HG03342 (cell line): ENCODE results near the gene WNT5B.

ENCODE experiments used
- ATAC-seq: cut with Tn5 transposase; IDR thresholded peaks from one replicate; pipeline ENCODE4 v1.9.1; 2021; ENCODE audit warnings: mild to moderate bottlenecking, moderate library complexity; ENCODE audit not compliant: unreplicated experiment

WNT5B gene

GRCh38 chr12:1650260-1650977, 21.4 kb downstream of the WNT5B start:
- ATAC-seq = no peak

- no peak for ATAC-seq
Observed at GRCh38 chr12:1650978-1651361, 21.9 kb downstream of the WNT5B start.

- no peak for ATAC-seq
Observed at GRCh38 chr12:1651946-1652345, 22.9 kb downstream of the WNT5B start.

- no peak for ATAC-seq
Observed at GRCh38 chr12:1655225-1655788, 26.3 kb downstream of the WNT5B start.

GRCh38 chr12:1656902-1657301, 27.9 kb downstream of the WNT5B start:
- no peak for ATAC-seq

GRCh38 chr12:1657688-1658087, 28.7 kb downstream of the WNT5B start:
- no peak for ATAC-seq

GRCh38 chr12:1660304-1661187, 31.5 kb downstream of the WNT5B start:
- no peak for ATAC-seq

- peak; percentile 62 for ATAC-seq
Observed at GRCh38 chr12:1661553-1662335, 32.7 kb downstream of the WNT5B start.

- no peak for ATAC-seq
Observed at GRCh38 chr12:1662761-1663439, 33.9 kb downstream of the WNT5B start.

- ATAC-seq = no peak
Observed at GRCh38 chr12:1663440-1664132, 34.6 kb downstream of the WNT5B start.

GRCh38 chr12:1665366-1665765, 36.3 kb downstream of the WNT5B start:
- no peak for ATAC-seq

GRCh38 chr12:1666215-1666614, 37.2 kb downstream of the WNT5B start:
- ATAC-seq = no peak

GRCh38 chr12:1666685-1667162, 37.7 kb downstream of the WNT5B start:
- ATAC-seq = no peak

- ATAC-seq = no peak
Observed at GRCh38 chr12:1668833-1669543, 40.0 kb downstream of the WNT5B start.

- no peak for ATAC-seq
Observed at GRCh38 chr12:1670358-1671268, 41.6 kb downstream of the WNT5B start.

GRCh38 chr12:1676043-1676442, 47.0 kb downstream of the WNT5B start:
- no peak for ATAC-seq

- ATAC-seq = no peak
Observed at GRCh38 chr12:1680804-1681492, 51.9 kb downstream of the WNT5B start.

- ATAC-seq = no peak
Observed at GRCh38 chr12:1681493-1681807, 52.4 kb downstream of the WNT5B start.
